AG04449 (cell line): ENCODE measurements around the gene IFT52.

Source experiments
- CTCF ChIA-PET: fragments of 350-600 bp; formaldehyde crosslinking; extraction: SDS; loops from one replicate; lab custom pipeline; 2021; ENCODE audit warnings: antibody characterized with exemption; lab: Yijun Ruan, JAX
- POLR2A ChIA-PET: fragments of 400-600, 350-600 bp; formaldehyde crosslinking; extraction: SDS; loops from one replicate; lab custom pipeline; 2020; ENCODE audit warnings: antibody characterized with exemption, inconsistent platforms; lab: Yijun Ruan, JAX
- DNase-seq: peaks from one replicate; pipeline ENCODE4 v3.0.0-alpha.2; 2010; ENCODE audit warnings: low read depth, low spot score
- H3K4me3 ChIP-seq: 2 replicates; pipeline ENCODE4 v1.5.1; 2011; ENCODE audit warnings: low read depth, mild to moderate bottlenecking, control low read depth, low read length
- TF ChIP-seq, protein P1 (sequence below): IDR thresholded peaks from one replicate; pipeline ENCODE4 v1.5.1; 2011; ENCODE audit warnings: mild to moderate bottlenecking, moderate library complexity, low read length, control low read depth, inconsistent platforms; ENCODE audit not compliant: insufficient read depth; ENCODE audit errors: missing control alignments

The IFT52 gene

DNA sequence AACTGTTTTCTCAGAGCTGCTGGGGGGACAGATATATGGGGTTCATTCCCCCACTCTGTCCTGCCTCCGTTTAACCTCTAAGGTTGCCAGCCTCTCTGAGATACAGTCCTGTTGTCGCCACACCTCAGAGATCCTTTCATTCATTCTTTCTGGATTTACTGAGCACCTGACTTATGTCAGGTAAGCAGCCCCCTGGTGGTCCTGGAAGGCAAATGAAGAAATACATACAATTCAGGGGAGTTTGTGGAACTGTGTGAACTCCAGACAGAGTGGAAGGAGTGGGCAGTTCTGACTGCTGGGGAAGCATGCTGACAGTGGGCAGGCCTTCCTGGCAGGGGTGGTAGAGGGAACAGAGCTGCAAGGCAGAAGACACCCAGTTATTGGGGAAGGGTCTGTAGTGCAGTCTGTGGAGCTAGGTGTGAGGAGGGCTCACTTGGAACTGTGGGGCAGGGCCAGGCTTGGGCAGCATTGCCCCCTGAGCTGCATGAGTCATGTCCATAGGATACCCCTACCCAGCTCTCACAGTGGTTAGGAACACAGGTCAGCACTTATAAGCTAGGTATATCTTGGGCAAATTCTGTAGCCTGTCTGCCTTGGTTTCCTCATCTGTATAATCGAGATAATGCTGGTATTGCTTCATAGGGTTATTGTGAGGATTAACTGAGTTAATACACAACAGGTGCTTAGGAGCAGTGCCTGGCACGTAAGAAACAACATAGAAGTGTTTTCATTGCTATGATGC, 44.7 kb upstream of the IFT52 start:
- no peak overlapping the region for H3K4me3 ChIP-seq
- TF ChIP-seq, protein P1, sequence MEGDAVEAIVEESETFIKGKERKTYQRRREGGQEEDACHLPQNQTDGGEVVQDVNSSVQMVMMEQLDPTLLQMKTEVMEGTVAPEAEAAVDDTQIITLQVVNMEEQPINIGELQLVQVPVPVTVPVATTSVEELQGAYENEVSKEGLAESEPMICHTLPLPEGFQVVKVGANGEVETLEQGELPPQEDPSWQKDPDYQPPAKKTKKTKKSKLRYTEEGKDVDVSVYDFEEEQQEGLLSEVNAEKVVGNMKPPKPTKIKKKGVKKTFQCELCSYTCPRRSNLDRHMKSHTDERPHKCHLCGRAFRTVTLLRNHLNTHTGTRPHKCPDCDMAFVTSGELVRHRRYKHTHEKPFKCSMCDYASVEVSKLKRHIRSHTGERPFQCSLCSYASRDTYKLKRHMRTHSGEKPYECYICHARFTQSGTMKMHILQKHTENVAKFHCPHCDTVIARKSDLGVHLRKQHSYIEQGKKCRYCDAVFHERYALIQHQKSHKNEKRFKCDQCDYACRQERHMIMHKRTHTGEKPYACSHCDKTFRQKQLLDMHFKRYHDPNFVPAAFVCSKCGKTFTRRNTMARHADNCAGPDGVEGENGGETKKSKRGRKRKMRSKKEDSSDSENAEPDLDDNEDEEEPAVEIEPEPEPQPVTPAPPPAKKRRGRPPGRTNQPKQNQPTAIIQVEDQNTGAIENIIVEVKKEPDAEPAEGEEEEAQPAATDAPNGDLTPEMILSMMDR = no peak
- DNase-seq = no peak
- ChIA-PET CTCF (interaction anchor here (1.0 to 1.3 kb wide), 2 partner anchors 9 to 11 kb away, joined by 3 to 4 read pairs; no protein-coding TSS in a partner anchor), POLR2A (no interaction called here)

DNA sequence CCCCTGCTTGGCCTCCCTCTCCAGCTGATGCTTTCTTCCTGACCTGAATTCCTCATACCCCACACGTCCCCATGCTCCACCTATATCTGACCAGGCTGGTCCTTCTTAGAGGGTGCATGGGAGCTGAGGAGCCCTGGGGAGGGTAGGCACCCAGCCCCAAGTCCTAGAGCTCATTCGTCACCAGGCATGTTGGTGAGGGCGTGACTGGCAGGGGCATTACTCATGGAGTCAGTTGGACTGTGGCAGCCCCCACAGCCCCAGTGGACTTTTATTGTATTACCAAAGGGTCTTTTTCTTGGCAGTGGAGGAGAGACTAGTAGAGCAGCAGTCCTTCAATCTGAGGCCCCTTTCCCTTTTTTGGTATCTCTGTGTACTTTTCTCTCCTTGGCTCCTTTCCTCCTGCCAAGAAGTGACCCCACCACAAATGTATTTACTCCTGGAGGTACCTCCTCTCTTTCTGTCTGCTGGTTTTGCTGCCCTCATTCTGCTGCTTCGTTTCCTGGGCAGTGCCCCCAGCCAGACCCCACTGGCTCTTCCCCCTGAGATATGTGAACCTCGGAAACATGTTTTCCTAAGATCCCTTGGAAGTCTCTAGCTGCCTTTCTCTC, 42.4 kb upstream of the IFT52 start:
- TF ChIP-seq, protein P1 = no peak
- H3K4me3 ChIP-seq = no peak overlapping the region
- ChIA-PET POLR2A (no interaction called here), CTCF (interaction anchor here (1.1 to 4.7 kb wide), 2 partner anchors 11 to 36 kb away, joined by 3 to 45 read pairs; no protein-coding TSS in a partner anchor)
- DNase-seq = no peak

DNA sequence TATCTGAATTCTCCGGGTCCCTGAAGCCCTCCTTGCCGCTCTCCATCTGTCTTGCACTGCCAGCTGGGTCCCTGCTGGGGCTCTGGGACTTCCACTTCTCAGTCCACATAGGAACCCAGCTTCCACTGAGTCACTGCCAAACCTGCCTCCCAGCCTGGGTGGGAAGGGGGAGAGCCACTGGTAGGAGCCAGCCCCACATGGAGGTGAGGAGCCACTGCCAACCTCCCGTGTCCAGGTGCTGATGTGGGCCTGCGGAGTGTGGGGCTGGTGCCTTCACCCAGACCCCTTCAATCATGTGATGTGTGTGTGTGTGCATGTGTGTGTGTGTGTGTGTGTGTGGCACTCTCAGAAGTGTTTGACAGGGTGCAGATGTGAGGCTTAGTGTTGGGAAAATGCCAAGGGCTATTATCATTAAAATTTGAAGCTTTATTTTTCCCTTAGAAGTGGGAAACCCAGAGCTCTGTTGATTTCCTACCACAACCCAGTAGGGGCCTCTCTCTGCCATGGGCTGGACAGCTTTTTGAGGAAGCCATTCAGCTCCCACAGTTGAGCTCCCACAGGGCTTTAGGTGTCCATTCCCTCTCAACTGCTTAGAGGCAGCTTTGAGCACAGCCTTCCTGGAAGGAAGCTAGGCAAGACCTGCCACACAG, 41.2 kb upstream of the IFT52 start:
- ChIA-PET POLR2A (no interaction called here), CTCF (interaction anchor here (0.6 to 4.7 kb wide), 3 partner anchors 12 to 79 kb away, joined by 3 to 45 read pairs (median 3); no protein-coding TSS in a partner anchor)
- no peak for DNase-seq
- TF ChIP-seq, protein P1 = no peak
- H3K4me3 ChIP-seq = no peak overlapping the region

DNA sequence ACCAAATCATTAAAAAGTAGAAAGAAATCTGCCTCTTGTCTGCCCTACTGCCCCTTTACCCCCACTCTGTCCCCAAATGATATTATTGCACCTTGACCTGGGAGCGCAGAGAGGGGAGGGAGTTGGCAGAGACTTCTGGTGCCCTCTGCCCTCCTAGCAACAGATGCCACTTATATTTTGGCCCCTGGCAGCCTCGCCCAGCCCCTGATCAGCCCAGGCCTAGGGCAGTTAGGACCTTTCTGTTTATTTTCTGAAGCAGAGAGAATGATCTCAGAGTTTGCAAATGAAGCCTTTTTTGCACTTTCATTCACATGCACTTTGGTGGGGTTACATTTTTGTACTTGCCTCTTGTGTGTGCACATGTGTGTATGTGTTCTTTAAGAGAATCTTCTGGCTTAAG, 40.3 kb upstream of the IFT52 start:
- ChIA-PET CTCF (interaction anchor here (1.1 to 4.7 kb wide), 2 partner anchors 9 to 13 kb away, joined by 4 to 45 read pairs; no protein-coding TSS in a partner anchor), POLR2A (no interaction called here)
- H3K4me3 ChIP-seq = no peak overlapping the region
- TF ChIP-seq, protein P1 = no peak
- no peak for DNase-seq

DNA sequence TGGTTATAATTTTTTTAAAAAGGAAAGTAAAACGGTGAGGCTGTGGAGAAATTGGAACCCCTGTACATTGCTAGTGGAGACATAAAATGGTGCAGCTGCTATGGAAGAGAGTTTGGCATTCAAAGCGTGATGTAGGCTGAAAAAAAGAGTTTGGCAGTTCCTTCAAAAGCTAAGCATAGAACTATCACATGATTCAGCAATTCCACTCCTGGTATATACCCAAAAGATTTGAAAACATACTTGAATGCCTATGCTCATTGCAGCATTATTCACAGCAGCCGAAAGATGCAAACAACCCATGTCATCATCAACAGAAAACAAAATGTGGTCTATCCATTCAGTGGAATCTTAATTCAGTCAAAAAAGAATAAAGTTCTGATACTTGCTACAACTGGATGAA, 36.4 kb upstream of the IFT52 start:
- TF ChIP-seq, protein P1 = no peak
- POLR2A ChIA-PET = no interaction called here
- DNase-seq = no peak
- CTCF ChIA-PET = interaction anchor here (1.4 kb wide), 1 partner anchor 17 kb away, joined by 4 read pairs; no protein-coding TSS in a partner anchor
- H3K4me3 ChIP-seq = no peak overlapping the region
